GM19351 (cell line): ENCODE data around the gene INTS4.
"Not testable (repeated sequence)": the region's sequence is repeated elsewhere in the genome, so short reads cannot be mapped to it uniquely, and the experiment has no call there.

Experiments
- ATAC-seq: cut with Tn5 transposase; IDR thresholded peaks from one replicate; pipeline ENCODE4 v1.9.1; 2021; ENCODE audit warnings: mild to moderate bottlenecking, moderate library complexity; ENCODE audit not compliant: unreplicated experiment

The INTS4 gene

GRCh38 chr11:77883775-77884174 lies 110.7 kb downstream of the INTS4 start:
- no peak for ATAC-seq

- no peak for ATAC-seq
These were observed 112.1 kb downstream of the INTS4 start for GRCh38 chr11:77882396-77882795.

GRCh38 chr11:77879218-77879617 lies 115.2 kb downstream of the INTS4 start:
- ATAC-seq = peak; percentile 84

- ATAC-seq = not testable (repeated sequence)
These were observed 116.2 kb downstream of the INTS4 start for GRCh38 chr11:77878247-77878646.

GRCh38 chr11:77876045-77876444 lies 118.4 kb downstream of the INTS4 start:
- no peak for ATAC-seq

- no peak for ATAC-seq
These were observed 120.3 kb downstream of the INTS4 start for GRCh38 chr11:77874206-77874605.

- ATAC-seq = no peak
These were observed 121.1 kb downstream of the INTS4 start for GRCh38 chr11:77873345-77873744.

- ATAC-seq = no peak
These were observed 122.6 kb downstream of the INTS4 start for GRCh38 chr11:77871855-77872254.

GRCh38 chr11:77868744-77869143 lies 125.7 kb downstream of the INTS4 start:
- no peak for ATAC-seq

- ATAC-seq = no peak
These were observed 128.1 kb downstream of the INTS4 start for GRCh38 chr11:77866336-77866735.

GRCh38 chr11:77865805-77866204 lies 128.7 kb downstream of the INTS4 start:
- no peak for ATAC-seq

GRCh38 chr11:77861444-77861843 lies 133.0 kb downstream of the INTS4 start:
- not testable (repeated sequence) for ATAC-seq

- ATAC-seq = not testable (repeated sequence)
These were observed 136.5 kb downstream of the INTS4 start for GRCh38 chr11:77857906-77858457.

GRCh38 chr11:77854838-77855237 lies 139.6 kb downstream of the INTS4 start:
- ATAC-seq = no peak

GRCh38 chr11:77851503-77851902 lies 143.0 kb downstream of the INTS4 start:
- ATAC-seq = no peak

- ATAC-seq = not testable (repeated sequence)
These were observed 150.8 kb downstream of the INTS4 start for GRCh38 chr11:77843700-77844099.

GRCh38 chr11:77842441-77843121 lies 151.9 kb downstream of the INTS4 start:
- no peak for ATAC-seq

GRCh38 chr11:77833302-77833701 lies 161.2 kb downstream of the INTS4 start:
- no peak for ATAC-seq

- no peak for ATAC-seq
These were observed 165.5 kb downstream of the INTS4 start for GRCh38 chr11:77828926-77829325.
